Esophagus squamous epithelium (tissue), 4 donors: ENCODE measurements around the gene PRKCA.

Experiments used
- POLR2A ChIP-seq, 4 donors: fragments of 450-650 bp; IDR thresholded peaks; one replicate each; pipeline ENCODE4 v1.6.1; 2017; ENCODE audit warnings: antibody characterized with exemption in 4 of 4, mild to moderate bottlenecking in 4 of 4, moderate library complexity in 3 of 4
- TF ChIP-seq, protein P1 (sequence below), 6 experiments: fragments of 450-650 bp in 4 of 6; fragments of 200-600 bp in 2 of 6; sonication (generic) in 2 of 6; IDR thresholded peaks; one replicate each; pipeline ENCODE4 v1.5.1; 2016 to 2019; ENCODE audit warnings: antibody characterized with exemption in 6 of 6, mild to moderate bottlenecking in 4 of 6, moderate library complexity in 4 of 6

DNA sequence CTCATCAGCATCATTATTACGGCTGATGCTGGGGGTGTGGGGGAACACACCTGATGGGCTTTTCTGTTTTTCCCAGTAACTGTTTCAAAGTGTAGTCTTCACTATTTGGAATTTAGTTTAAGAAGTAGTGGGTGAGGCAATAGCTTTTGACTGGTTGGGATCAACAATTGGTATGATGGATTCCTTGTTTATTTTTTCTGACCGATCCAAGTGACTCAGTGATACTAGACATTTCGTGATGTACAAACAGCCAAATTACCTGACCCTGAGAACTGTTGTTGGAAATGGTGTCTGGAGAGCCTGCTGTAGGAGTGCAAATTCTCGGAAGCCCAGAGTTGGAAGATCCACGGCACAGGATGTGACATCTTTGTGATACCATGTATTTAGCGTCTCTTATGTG is 204.2 kb downstream of the PRKCA start:
- TF ChIP-seq, protein P1, sequence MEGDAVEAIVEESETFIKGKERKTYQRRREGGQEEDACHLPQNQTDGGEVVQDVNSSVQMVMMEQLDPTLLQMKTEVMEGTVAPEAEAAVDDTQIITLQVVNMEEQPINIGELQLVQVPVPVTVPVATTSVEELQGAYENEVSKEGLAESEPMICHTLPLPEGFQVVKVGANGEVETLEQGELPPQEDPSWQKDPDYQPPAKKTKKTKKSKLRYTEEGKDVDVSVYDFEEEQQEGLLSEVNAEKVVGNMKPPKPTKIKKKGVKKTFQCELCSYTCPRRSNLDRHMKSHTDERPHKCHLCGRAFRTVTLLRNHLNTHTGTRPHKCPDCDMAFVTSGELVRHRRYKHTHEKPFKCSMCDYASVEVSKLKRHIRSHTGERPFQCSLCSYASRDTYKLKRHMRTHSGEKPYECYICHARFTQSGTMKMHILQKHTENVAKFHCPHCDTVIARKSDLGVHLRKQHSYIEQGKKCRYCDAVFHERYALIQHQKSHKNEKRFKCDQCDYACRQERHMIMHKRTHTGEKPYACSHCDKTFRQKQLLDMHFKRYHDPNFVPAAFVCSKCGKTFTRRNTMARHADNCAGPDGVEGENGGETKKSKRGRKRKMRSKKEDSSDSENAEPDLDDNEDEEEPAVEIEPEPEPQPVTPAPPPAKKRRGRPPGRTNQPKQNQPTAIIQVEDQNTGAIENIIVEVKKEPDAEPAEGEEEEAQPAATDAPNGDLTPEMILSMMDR (IDR thresholded peaks at IDR 0.05) = no peak
- TF ChIP-seq POLR2A (IDR thresholded peaks at IDR 0.05) = no peak
